Stromal cell of bone marrow (primary cell): ENCODE data around the gene GUK1.
A peak's percentile ranks its signal among the peaks of the same experiment; 100 is the strongest.
"Not testable (repeated sequence)": the region's sequence is repeated elsewhere in the genome, so short reads cannot be mapped to it uniquely, and the experiment has no call there.

ENCODE experiments used
- DNase-seq: peaks from one replicate; pipeline ENCODE4 v3.0.0-alpha.2; 2012; ENCODE audit warnings: low read depth

The GUK1 gene

GRCh38 chr1:228104526-228105269 is 35.4 kb upstream of the GUK1 start:
- no peak for DNase-seq

DNA sequence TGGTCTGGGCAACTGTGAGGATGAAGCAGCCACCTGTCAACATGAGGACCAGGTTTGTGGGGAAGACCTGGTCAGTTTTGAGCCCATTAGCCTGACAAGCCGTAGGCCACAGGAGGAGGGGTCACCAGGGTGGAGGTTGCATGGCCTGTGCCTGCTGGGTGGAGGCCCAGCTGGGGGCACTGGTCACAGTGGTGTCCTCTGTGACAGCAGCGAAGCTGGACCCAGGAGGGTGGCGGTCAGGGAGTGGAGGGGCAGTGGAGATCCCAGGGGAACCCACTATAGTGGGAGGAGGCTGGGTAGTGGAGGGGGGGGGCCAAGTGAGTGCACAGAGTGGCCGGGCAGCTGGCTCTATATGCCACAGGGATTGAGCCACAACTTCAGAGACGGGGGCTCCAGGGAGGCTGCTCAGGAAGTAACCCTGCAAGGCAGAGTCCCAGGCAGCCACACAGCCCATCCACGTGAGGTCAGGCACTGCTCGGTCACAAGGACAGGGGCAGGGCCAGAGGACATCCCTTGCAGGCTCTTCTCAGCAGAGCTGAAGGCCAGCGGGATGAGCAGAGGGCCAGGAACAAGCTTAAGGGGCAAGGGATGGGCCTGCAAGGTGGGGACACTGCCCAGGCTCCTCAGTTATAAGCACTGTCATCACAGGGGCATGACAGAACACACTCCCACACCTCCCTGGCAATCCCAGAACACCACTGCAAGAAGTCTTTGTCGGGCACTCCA is 34.6 kb upstream of the GUK1 start:
- no peak for DNase-seq

- DNase-seq, result no peak
These were observed 33.9 kb upstream of the GUK1 start for GRCh38 chr1:228105996-228106799.

- no peak for DNase-seq
These were observed 33.4 kb upstream of the GUK1 start for GRCh38 chr1:228106800-228107054.

GRCh38 chr1:228107636-228108035 is 32.4 kb upstream of the GUK1 start:
- DNase-seq, result no peak

- DNase-seq, result no peak
These were observed 31.9 kb upstream of the GUK1 start for GRCh38 chr1:228108055-228108690.

DNA sequence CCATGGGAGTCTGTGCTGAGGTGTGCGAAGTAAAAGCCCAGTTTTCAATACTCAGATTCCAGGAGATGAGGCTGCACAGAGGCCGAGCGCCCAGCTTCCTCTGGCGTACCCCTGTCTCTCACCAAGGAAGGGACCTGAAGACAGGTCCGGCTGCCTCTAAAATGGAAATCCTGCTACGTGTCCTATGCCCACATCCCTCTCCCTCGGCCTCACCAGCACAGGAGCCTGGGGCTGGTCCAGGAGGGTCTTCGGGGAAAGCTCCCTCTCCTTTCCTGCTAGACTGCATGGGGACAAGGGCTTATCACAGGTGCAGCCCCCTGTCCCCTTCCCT is 31.4 kb upstream of the GUK1 start:
- no peak for DNase-seq

DNA sequence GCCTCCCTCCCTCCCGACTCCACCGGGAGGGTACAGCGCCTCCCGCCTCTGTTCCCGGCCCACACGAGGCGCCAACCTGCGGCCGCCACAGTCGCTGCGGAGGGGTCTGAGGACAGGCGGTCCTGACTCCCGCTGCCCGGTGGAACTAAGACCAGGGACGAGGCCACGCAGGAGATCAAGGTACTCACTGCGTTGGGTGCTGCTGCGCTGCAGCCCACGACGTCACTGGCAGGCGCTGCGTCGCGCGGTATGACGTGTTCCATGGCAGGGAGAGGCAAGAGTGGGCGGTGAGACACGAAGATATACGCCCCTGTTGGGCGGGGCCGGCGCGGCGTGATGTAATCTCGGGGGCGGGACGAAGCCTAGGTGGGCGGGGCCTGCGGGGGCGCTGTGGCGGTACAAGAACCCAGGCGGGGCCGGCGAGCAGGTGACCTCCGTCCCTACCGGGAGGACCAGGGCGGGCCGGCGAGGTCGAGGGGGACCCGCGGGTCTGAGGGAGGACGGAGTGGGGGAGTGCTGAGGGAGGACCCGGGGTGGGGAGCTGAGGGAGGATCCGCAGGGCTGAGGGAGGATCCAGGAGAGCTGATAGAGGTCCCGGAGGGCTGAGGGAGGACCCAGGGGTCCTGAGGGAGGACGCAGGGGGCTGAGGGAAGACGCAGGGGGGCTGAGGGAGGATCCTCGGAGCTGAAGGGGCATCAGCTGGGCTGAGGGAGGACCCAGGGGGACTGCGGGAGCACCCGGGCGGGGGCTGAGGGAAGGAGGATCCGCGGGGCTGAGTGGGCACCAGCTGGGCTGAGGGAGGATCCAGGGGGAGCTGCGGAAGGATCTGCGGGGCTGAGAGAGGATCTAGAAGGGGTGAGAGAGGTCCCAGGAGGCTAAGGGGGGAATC is 30.8 kb upstream of the GUK1 start, which contains the start of gene MRPL55:
Gene MRPL55 (minus strand): TSS at position 227 of the 889 bp plus-strand sequence. CDS start 1,039 bp downstream, outside the sequence.
- DNase-seq, result peak; percentile 89

- DNase-seq, result no peak
These were observed 30.1 kb upstream of the GUK1 start for GRCh38 chr1:228109962-228110488.

DNA sequence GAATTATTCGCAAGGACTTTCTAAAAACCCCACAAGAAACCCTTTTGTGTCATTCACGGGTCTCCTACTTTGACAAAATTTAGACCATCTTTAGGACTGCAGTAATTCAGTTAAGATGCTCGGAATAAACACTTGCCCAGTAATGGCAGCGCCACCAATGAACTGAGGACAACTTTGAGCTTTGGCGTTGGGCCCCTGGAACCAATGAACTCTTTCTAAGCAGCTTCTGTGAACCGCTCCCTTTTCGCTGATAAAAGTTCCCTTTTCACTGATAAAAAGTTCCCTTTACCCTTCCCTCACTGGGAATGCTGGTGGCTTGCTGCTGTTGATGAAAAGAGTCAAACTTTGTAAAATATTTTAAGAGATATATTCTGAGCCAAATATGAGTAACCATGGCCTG is 29.5 kb upstream of the GUK1 start:
- no peak for DNase-seq

- not testable (repeated sequence) for DNase-seq
These were observed 28.8 kb upstream of the GUK1 start for GRCh38 chr1:228111315-228111714.

GRCh38 chr1:228112167-228112566 is 27.9 kb upstream of the GUK1 start:
- no peak for DNase-seq

DNA sequence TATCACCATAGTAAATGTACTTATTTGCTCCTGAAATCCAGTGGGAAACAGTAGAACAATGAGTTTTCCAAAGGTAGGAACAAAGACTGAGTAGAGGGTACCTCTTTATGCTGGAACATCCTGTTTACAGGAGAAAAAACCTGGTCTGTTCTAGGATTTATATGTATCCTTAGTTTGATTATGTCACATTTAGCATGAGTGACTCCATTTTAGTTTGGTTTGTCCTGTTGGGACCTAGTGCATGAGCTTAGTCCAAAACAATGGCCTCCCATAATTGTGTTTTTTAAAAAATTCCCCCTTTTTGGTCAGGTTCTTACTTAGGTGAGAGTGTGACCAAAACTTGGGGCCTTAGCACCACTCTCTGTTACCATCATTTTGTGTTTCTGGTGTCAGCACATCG is 27.5 kb upstream of the GUK1 start:
- no peak for DNase-seq

DNA sequence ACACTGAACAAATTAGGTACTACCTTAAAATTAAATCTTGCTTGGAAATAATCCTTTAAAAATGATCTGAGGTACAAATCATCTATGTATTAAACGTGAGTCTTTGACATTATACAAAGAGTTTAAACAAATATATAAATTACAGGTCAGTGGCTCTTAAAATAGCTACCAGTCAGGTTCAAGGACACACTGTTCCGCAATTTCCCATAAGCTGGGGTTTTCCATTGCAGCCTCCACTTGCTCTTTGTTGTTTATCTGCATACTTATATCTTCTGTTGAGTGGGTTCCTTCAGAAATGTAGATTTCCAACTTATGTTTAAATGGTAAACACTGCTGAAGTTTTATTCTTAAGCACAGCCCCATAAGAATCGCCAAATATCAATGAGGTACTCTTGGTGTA is 25.3 kb upstream of the GUK1 start:
- no peak for DNase-seq

- DNase-seq, result no peak
These were observed 22.7 kb upstream of the GUK1 start for GRCh38 chr1:228117335-228117734.

DNA sequence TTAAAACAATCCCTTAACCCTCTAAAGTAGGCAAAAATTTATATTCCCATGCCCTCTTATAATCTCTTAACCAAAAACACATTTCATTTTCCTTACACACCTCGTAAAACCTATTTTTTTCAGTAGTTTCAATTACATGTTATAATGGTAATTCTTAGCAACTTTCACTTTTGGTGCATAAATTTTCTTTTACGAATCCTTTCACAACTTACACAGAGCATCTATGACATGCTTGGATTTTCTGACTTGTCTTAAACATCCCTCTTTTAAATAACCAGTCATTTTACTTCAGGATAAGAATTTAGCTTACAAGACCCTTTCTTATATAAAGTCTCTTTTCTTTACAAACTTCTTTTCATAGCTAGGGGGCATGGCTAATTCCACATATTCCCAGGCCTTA is 22.0 kb upstream of the GUK1 start:
- DNase-seq, result no peak

GRCh38 chr1:228120351-228120750 is 19.7 kb upstream of the GUK1 start:
- DNase-seq, result no peak

DNA sequence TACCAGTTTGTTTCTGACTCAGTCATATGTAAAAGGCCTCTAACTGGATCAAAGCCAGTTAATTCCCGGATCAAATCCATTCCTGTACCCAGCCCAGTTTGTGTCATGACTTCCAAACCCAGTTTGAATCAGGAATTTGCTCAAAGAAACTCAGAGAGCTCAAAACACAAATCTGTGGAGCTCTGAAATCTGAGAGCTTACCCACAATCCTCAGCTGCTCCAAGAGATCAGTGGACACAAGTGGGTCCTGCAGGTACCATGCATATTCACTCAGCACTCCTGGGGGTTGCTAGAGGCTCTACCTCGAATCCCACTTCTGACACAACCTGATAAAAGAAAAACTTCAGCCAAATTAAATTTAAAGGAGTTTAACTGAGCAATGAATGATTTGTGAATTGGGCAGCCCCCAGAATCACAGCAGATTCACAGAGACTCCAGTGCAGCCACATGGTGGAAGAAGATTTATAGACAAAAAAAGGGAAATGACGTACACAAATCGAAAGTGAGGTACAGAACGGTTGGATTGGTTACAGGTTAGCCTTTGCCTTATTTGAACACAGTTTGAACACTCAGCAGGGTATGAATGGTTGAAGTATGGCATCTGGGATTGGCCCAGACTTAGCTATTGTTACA is 19.1 kb upstream of the GUK1 start:
- peak; percentile 78 for DNase-seq

- no peak for DNase-seq
These were observed 17.1 kb upstream of the GUK1 start for GRCh38 chr1:228122921-228123441.

DNA sequence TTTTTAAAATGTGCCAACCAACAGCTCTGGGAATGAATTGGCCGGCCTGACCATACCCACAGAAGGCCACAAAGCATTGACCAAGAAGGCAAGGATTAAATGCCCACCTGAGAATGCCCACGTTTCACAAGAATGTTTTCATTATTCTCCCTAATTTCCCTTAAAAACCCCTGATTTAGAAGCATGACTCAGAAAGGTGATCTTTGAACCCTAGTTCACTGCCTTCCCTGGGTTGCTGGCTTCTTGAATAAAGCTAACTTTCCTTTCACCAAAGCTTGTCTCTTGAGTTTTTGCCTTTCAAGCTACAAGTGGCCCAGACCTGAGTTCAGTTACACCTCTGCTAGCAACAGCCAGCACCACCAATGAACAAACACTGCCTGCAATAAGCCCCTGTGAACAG is 16.6 kb upstream of the GUK1 start:
- DNase-seq, result no peak

DNA sequence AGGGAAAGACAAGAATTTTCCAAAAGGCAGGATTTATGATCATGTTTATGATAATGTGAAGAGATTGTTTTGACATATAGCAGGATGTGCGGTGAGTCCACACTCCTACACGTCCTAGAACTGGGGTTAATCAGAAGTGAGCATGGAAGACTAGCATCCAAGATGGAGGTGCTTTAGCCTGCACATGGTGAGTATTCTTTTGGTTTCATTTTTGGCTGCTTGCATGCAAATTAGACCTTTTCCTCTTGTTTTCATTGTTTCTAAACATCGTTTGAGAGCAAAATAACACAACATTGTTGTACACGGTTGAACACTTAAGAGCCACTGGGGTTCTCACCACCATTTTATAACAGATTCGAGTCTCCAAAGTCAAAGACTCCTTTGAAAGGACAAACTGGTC is 14.9 kb upstream of the GUK1 start:
- DNase-seq, result no peak
